Neural cell (in vitro differentiated cells): ENCODE results near the gene ERC2.

Experiments
- CTCF ChIP-seq: fragments of 450-650 bp; IDR thresholded peaks from 2 replicates; pipeline ENCODE4 v1.5.1; 2014; ENCODE audit warnings: antibody characterized with exemption, mild to moderate bottlenecking, moderate library complexity; ENCODE audit not compliant: poor library complexity, severe bottlenecking
- EP300 ChIP-seq: fragments of 450-650 bp; conservative IDR thresholded peaks from 2 replicates; pipeline ENCODE4 v1.6.1; 2014; ENCODE audit warnings: antibody characterized with exemption, mild to moderate bottlenecking, moderate library complexity; ENCODE audit not compliant: poor library complexity, severe bottlenecking
- TAF1 ChIP-seq: IDR thresholded peaks from 2 replicates; pipeline ENCODE4 v1.6.1; 2012; ENCODE audit warnings: low read depth

- no peak for TF ChIP-seq TAF1
- no peak for TF ChIP-seq CTCF
- no peak for TF ChIP-seq EP300
These were observed 775.8 kb downstream of the ERC2 start for GRCh38 chr3:55692295-55692956.
